Anterior cingulate cortex (tissue), 58 donors: ENCODE data around the gene HACD2.
A peak's percentile ranks its signal among the peaks of the same experiment; 100 is the strongest.

ENCODE experiments used
- DNase-seq, 58 donors: peaks; one replicate each; lab custom pipeline; 2025; lab: John Stamatoyannopoulos, UW

HACD2 gene

GRCh38 chr3:123584988-123585937, at the start of gene HACD2:
TSS of gene HACD2 (minus strand) at chr3:123585053. CDS start at chr3:123585027, 26 bp downstream.
- DNase-seq, result peak; percentile 78 to 98 (median 96)

- DNase-seq, result no peak
Measured at GRCh38 chr3:123634149-123635051, 49.5 kb upstream of the HACD2 start.

GRCh38 chr3:123633530-123633929, 48.7 kb upstream of the HACD2 start:
- no peak for DNase-seq

GRCh38 chr3:123632161-123632655, 47.4 kb upstream of the HACD2 start:
- DNase-seq, result peak in 1 of 58 donors; percentile 18

- no peak for DNase-seq
Measured at GRCh38 chr3:123629747-123630047, 44.8 kb upstream of the HACD2 start.

- DNase-seq, result no peak
Measured at GRCh38 chr3:123628996-123629746, 44.3 kb upstream of the HACD2 start.

GRCh38 chr3:123627673-123628670, 43.1 kb upstream of the HACD2 start:
- no peak for DNase-seq

GRCh38 chr3:123626881-123627280, 42.0 kb upstream of the HACD2 start:
- DNase-seq, result no peak

GRCh38 chr3:123624302-123624701, 39.4 kb upstream of the HACD2 start:
- DNase-seq, result no peak

- peak in 1 of 58 donors; percentile 27 for DNase-seq
Measured at GRCh38 chr3:123623346-123623880, 38.6 kb upstream of the HACD2 start.

GRCh38 chr3:123622766-123623165, 37.9 kb upstream of the HACD2 start:
- DNase-seq, result no peak

GRCh38 chr3:123621850-123622189, 37.0 kb upstream of the HACD2 start:
- DNase-seq, result no peak

GRCh38 chr3:123621186-123621849, 36.5 kb upstream of the HACD2 start:
- DNase-seq, result peak in 4 of 58 donors; percentile 20 to 56 (median 27)

GRCh38 chr3:123620343-123620742, 35.5 kb upstream of the HACD2 start:
- DNase-seq, result peak in 20 of 58 donors; percentile 19 to 73 (median 46)

- DNase-seq, result peak in 45 of 58 donors; percentile 9 to 86 (median 39)
Measured at GRCh38 chr3:123618768-123619484, 34.1 kb upstream of the HACD2 start.

GRCh38 chr3:123618076-123618708, 33.3 kb upstream of the HACD2 start:
- no peak for DNase-seq

GRCh38 chr3:123616593-123616992, 31.7 kb upstream of the HACD2 start:
- DNase-seq, result no peak
